Nephron (organoid): ENCODE measurements around the gene NOP53.
A peak's percentile ranks its signal among the peaks of the same experiment; 100 is the strongest.

ENCODE experiments used
- H3K27ac Mint-ChIP-seq, 3 experiments: 2 replicates each; pipeline ENCODE4 v1.8.0; 2020; ENCODE audit warnings: mixed read lengths in 3 of 3, mild to moderate bottlenecking in 2 of 3, moderate library complexity in 1 of 3
- H3K27me3 Mint-ChIP-seq: 2 replicates; pipeline ENCODE4 v1.8.0; 2021; ENCODE audit warnings: low read depth, mild to moderate bottlenecking, moderate library complexity, mixed read lengths
- H3K36me3 Mint-ChIP-seq: 2 replicates; pipeline ENCODE4 v1.8.0; 2020; ENCODE audit warnings: low read depth, mixed read lengths
- H3K4me1 Mint-ChIP-seq: 2 replicates; pipeline ENCODE4 v1.8.0; 2020; ENCODE audit warnings: mixed read lengths
- H3K4me3 Mint-ChIP-seq, 3 experiments: 2 replicates each; pipeline ENCODE4 v1.8.0; 2020; ENCODE audit warnings: mild to moderate bottlenecking in 3 of 3, mixed read lengths in 3 of 3, moderate library complexity in 2 of 3
- H3K9me3 Mint-ChIP-seq: 2 replicates; pipeline ENCODE4 v1.8.0; 2020; ENCODE audit warnings: mixed read lengths
- CTCF ChIP-seq, 3 experiments: fragments of 200-600 bp; sonication (generic); IDR thresholded peaks; one replicate each; pipeline ENCODE4 v1.5.0; 2021; ENCODE audit warnings: antibody characterized with exemption in 3 of 3; ENCODE audit not compliant: unreplicated experiment in 3 of 3

NOP53 gene

DNA sequence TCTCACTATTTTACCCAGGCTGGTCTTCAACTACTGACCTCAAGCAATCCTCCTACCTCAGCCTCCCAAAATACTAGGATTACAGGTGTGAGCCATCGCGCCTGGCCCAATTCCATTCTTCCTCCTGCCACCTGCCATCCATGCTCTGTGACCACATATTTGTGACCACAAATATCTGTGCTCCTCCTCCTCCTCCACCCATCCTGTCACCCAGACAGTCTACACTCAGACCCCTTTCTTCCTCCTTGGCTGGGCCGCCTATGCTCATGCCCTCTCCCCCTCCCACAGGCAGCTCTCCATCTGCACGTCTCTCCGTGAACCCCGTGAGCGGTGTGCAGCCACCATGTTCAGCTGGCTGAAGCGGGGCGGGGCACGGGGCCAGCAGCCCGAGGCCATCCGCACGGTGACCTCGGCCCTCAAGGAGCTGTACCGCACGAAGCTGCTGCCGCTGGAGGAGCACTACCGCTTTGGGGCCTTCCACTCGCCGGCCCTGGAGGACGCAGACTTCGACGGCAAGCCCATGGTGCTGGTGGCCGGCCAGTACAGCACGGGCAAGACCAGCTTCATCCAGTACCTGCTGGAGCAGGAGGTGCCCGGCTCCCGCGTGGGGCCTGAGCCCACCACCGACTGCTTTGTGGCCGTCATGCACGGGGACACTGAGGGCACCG is 28.9 kb upstream of the NOP53 start:
- no peak for TF ChIP-seq CTCF (IDR thresholded peaks at IDR 0.05; ENCODE audit: unreplicated experiment in 3 of 3)

GRCh38 chr19:47718415-47719046 is 26.8 kb upstream of the NOP53 start:
- Mint-ChIP-seq H3K36me3 (peaks cover 20% of the 10 kb centered on the region), H3K4me3 (peak overlapping the region; percentile 56 to 78 (median 65)), H3K4me1 (peaks cover 58% of the 10 kb centered on the region), H3K27ac (peak overlapping the region; percentile 75 to 99 (median 94)), H3K9me3 (peaks cover 11% of the 10 kb centered on the region), H3K27me3 (peaks cover 17% of the 10 kb centered on the region)

More for the DNA sequence above, 28.9 kb upstream of the NOP53 start:
- Mint-ChIP-seq H3K27ac (peak overlapping the region in 2 of 3 experiments; percentile 67 to 75), H3K27me3 (peaks cover 26% of the 10 kb centered on the region), H3K4me3 (peak overlapping the region in 2 of 3 experiments; percentile 70 to 71), H3K9me3 (peaks cover 11% of the 10 kb centered on the region), H3K36me3 (peaks cover 20% of the 10 kb centered on the region), H3K4me1 (peaks cover 58% of the 10 kb centered on the region)

GRCh38 chr19:47719047-47719859 is 26.1 kb upstream of the NOP53 start:
- H3K4me1 Mint-ChIP-seq = peaks cover 50% of the 10 kb centered on the region
- peak overlapping the region; percentile 75 to 99 (median 94) for H3K27ac Mint-ChIP-seq
- peaks cover 18% of the 10 kb centered on the region for H3K36me3 Mint-ChIP-seq
- TF ChIP-seq CTCF (IDR thresholded peaks at IDR 0.05; ENCODE audit: unreplicated experiment in 3 of 3) = no peak
- peaks cover 10% of the 10 kb centered on the region for H3K27me3 Mint-ChIP-seq
- peaks cover 5% of the 10 kb centered on the region for H3K9me3 Mint-ChIP-seq
- peak overlapping the region; percentile 65 to 84 (median 75) for H3K4me3 Mint-ChIP-seq

- H3K4me1 Mint-ChIP-seq = peaks cover 41% of the 10 kb centered on the region
- H3K4me3 Mint-ChIP-seq = peak overlapping the region in 2 of 3 experiments; percentile 16 to 23
- TF ChIP-seq CTCF (IDR thresholded peaks at IDR 0.05; ENCODE audit: unreplicated experiment in 3 of 3) = no peak
- peaks cover 5% of the 10 kb centered on the region for H3K27me3 Mint-ChIP-seq
- peak overlapping the region; percentile 65 to 75 (median 74) for H3K27ac Mint-ChIP-seq
- peaks cover 8% of the 10 kb centered on the region for H3K36me3 Mint-ChIP-seq
- H3K9me3 Mint-ChIP-seq = no peaks in the 10 kb centered on the region
Observed at GRCh38 chr19:47720669-47721422, 24.5 kb upstream of the NOP53 start.

DNA sequence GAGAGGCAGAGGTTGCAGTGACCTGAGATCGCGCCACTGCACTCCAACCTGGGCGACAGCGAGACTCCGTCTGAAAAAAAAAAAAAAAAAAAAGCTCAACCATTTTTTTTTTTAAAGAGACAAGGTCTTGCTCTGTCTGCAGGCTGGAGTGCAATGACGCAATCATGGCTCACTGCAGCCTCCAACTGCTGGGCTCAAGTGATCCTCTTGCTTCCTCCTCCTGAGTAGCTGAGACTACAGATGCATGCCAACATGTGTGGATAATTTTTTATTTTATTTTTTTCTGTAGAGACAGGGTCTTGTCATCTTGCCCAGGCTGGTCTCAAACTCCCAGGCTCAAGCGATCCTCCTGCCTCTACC is 21.8 kb upstream of the NOP53 start:
- Mint-ChIP-seq H3K4me3 (no peak overlapping the region), H3K36me3 (peaks cover 10% of the 10 kb centered on the region), H3K27ac (peak overlapping the region in 1 of 3 experiments; percentile 43), H3K27me3 (peaks cover 5% of the 10 kb centered on the region), H3K9me3 (no peaks in the 10 kb centered on the region), H3K4me1 (peaks cover 30% of the 10 kb centered on the region)
- no peak for TF ChIP-seq CTCF (IDR thresholded peaks at IDR 0.05; ENCODE audit: unreplicated experiment in 3 of 3)
